Thyroid gland (tissue), 4 donors: Measurements from ENCODE around the gene MEMO1. TPM values are rescaled to one million over a fixed set of nuclear protein-coding genes. Genes with fewer than 3 reads are reported as not detected.
A peak's percentile ranks its signal among the peaks of the same experiment; 100 is the strongest.
"Not testable (repeated sequence)": the region's sequence is repeated elsewhere in the genome, so short reads cannot be mapped to it uniquely, and the experiment has no call there.

ENCODE experiments used
- DNase-seq, 2 donors: peaks; one replicate each; pipeline ENCODE4 v3.0.0-alpha.2; 2019
- H3K27ac ChIP-seq, 3 donors: fragments of 200-600 bp; sonication (generic); 1 replicate in 2 of 3; 2 replicates in 1 of 3; pipeline ENCODE4 v1.5.1; 2016 to 2019; ENCODE audit warnings: mild to moderate bottlenecking in 1 of 3, moderate library complexity in 1 of 3
- H3K27me3 ChIP-seq: fragments of 200-600 bp; sonication (generic); one replicate; pipeline ENCODE4 v1.5.1; 2019
- H3K36me3 ChIP-seq, 2 donors: fragments of 200-600 bp; sonication (generic); one replicate each; pipeline ENCODE4 v1.5.1; 2016 to 2019
- H3K4me1 ChIP-seq, 2 donors: fragments of 200-600 bp; sonication (generic); one replicate each; pipeline ENCODE4 v1.5.1; 2017 to 2019
- H3K4me3 ChIP-seq, 3 donors: fragments of 200-600 bp; sonication (generic); replicated peaks in 1 of 3; 1 replicate in 2 of 3; 2 replicates in 1 of 3; pipeline ENCODE4 v1.5.1; 2016; ENCODE audit warnings: mild to moderate bottlenecking in 1 of 3
- H3K9me3 ChIP-seq: fragments of 200-600 bp; sonication (generic); one replicate; pipeline ENCODE4 v1.5.1; 2017
- POLR2A ChIP-seq, 2 donors: fragments of 450-650 bp; IDR thresholded peaks; one replicate each; pipeline ENCODE4 v1.6.1; 2017; ENCODE audit warnings: antibody characterized with exemption in 2 of 2, mild to moderate bottlenecking in 2 of 2, moderate library complexity in 1 of 2
- WGBS, 2 donors: methylation state at CpG; one replicate each; pipeline ENCODE4 v1.1.5; 2017; 5-methylcytosine and 5-hydroxymethylcytosine counted together
- intact Hi-C: fragments of 100-400 bp; cut with DNase I; formaldehyde crosslinking; loops from one replicate; pipeline ENCODE4 v1.15.1; 2023
- total RNA-seq, 4 donors: library from RNA; depleted of rRNA; stranded (reverse); fragments of >200 nt; gene quantifications; one replicate each; pipeline ENCODE4 v1.2.3, GENCODE V29; 2016
- TF ChIP-seq, protein P1 (sequence below), 6 experiments: fragments of 200-600 bp in 3 of 6; fragments of 450-650 bp in 3 of 6; sonication (generic) in 3 of 6; IDR thresholded peaks; one replicate each; pipeline ENCODE4 v1.5.1; 2016 to 2019; ENCODE audit warnings: antibody characterized with exemption in 6 of 6, mild to moderate bottlenecking in 2 of 6, inconsistent platforms in 1 of 6, moderate library complexity in 1 of 6

MEMO1 gene
- total RNA-seq, 4 donors from 2014 or later = 16.3 to 28.7 (median 27.4) TPM

- H3K4me1 ChIP-seq = peaks cover 4 to 5% of the 10 kb centered on the region in 2 donors
Observed at GRCh38 chr2:32043561-32043960, 32.8 kb upstream of the MEMO1 start.

GRCh38 chr2:32039447-32040219 lies 28.8 kb upstream of the MEMO1 start, which contains the start of gene DPY30:
Gene DPY30 (minus strand): TSS chr2:32039805. CDS start chr2:32039456, 349 bp downstream.
- Histone ChIP-seq H3K9me3 (no peaks in the 10 kb centered on the region), H3K36me3 (no peaks in the 10 kb centered on the region), H3K27ac (peak within 1 kb of the TSS; percentile 67 to 89 (median 73)), H3K4me3 (peak within 1 kb of the TSS; percentile 70 to 75 (median 71)), H3K4me1 (peaks cover 5 to 10% of the 10 kb centered on the region in 2 donors), H3K27me3 (no peaks in the 10 kb centered on the region)
- WGBS, 2 donors = 1 to 2% methylated on average over 11 to 23 of the region's 43 CpGs
- TF ChIP-seq POLR2A (IDR thresholded peaks at IDR 0.05) = peak in 1 of 2 donors; percentile 90
- TF ChIP-seq, protein P1, sequence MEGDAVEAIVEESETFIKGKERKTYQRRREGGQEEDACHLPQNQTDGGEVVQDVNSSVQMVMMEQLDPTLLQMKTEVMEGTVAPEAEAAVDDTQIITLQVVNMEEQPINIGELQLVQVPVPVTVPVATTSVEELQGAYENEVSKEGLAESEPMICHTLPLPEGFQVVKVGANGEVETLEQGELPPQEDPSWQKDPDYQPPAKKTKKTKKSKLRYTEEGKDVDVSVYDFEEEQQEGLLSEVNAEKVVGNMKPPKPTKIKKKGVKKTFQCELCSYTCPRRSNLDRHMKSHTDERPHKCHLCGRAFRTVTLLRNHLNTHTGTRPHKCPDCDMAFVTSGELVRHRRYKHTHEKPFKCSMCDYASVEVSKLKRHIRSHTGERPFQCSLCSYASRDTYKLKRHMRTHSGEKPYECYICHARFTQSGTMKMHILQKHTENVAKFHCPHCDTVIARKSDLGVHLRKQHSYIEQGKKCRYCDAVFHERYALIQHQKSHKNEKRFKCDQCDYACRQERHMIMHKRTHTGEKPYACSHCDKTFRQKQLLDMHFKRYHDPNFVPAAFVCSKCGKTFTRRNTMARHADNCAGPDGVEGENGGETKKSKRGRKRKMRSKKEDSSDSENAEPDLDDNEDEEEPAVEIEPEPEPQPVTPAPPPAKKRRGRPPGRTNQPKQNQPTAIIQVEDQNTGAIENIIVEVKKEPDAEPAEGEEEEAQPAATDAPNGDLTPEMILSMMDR (IDR thresholded peaks at IDR 0.05) = no peak
- intact Hi-C loops = no loop called here
- peak; percentile 92 to 93 for DNase-seq

More at GRCh38 chr2:32043561-32043960, 32.8 kb upstream of the MEMO1 start:
- WGBS, 2 donors = 76 to 83% methylated on average over 7 of the region's 7 CpGs
- H3K9me3 ChIP-seq = no peaks in the 10 kb centered on the region
- no peak overlapping the region for H3K4me3 ChIP-seq
- no peak for DNase-seq
- H3K27ac ChIP-seq = no peak overlapping the region
- intact Hi-C loops = no loop called here
- H3K36me3 ChIP-seq = no peaks in the 10 kb centered on the region
- no peak for TF ChIP-seq POLR2A (IDR thresholded peaks at IDR 0.05)
- TF ChIP-seq, protein P1 (IDR thresholded peaks at IDR 0.05) = no peak
- no peaks in the 10 kb centered on the region for H3K27me3 ChIP-seq

- Histone ChIP-seq H3K36me3 (peaks cover 0 to 10% of the 10 kb centered on the region in 2 donors), H3K4me1 (peaks cover 14 to 22% of the 10 kb centered on the region in 2 donors)
- H3K9me3 ChIP-seq, intact Hi-C loops, H3K4me3 ChIP-seq, H3K27ac ChIP-seq, H3K27me3 ChIP-seq: not testable (repeated sequence)
- WGBS, 2 donors = 62 to 66% methylated on average over 8 of the region's 8 CpGs
- DNase-seq = peak; percentile 39 to 61
Observed at GRCh38 chr2:32034198-32034887, 23.5 kb upstream of the MEMO1 start.

GRCh38 chr2:32018789-32019482 lies 8.1 kb upstream of the MEMO1 start:
- peaks cover 12 to 19% of the 10 kb centered on the region in 2 donors for H3K36me3 ChIP-seq
- WGBS, 2 donors = 98% methylated on average over 9 of the region's 9 CpGs
- H3K4me3 ChIP-seq, H3K27me3 ChIP-seq, H3K9me3 ChIP-seq, H3K4me1 ChIP-seq, DNase-seq, H3K27ac ChIP-seq: not testable (repeated sequence)
- intact Hi-C loops = loop anchor here (10.0 kb wide), 1 partner anchor 46 kb away; the partner anchor contains the start of gene SPAST

- TF ChIP-seq, protein P1 (IDR thresholded peaks at IDR 0.05) = no peak
- no peak for TF ChIP-seq POLR2A (IDR thresholded peaks at IDR 0.05)
- intact Hi-C loops = loop anchor here (10.0 kb wide), 1 partner anchor 52 kb away; the partner anchor contains the start of gene SPAST
- Histone ChIP-seq H3K9me3 (no peaks in the 10 kb centered on the region), H3K4me3 (no peak overlapping the region), H3K27ac (no peak overlapping the region), H3K36me3 (no peaks in the 10 kb centered on the region), H3K4me1 (peaks cover 4 to 12% of the 10 kb centered on the region in 2 donors), H3K27me3 (no peaks in the 10 kb centered on the region)
- no peak for DNase-seq
- whole genome bisulfite sequencing, 2 donors = 89 to 91% methylated on average over 1 of the region's 1 CpG
Observed at GRCh38 chr2:32012872-32013271, 2.1 kb upstream of the MEMO1 start.
